Neural progenitor cell (in vitro differentiated cells): ENCODE measurements around the gene SHROOM3. TPM values are rescaled to one million over a fixed set of nuclear protein-coding genes. Genes with fewer than 3 reads are reported as not detected.
"Not testable (repeated sequence)": the region's sequence is repeated elsewhere in the genome, so short reads cannot be mapped to it uniquely, and the experiment has no call there.

Experiments used
- DNase-seq: peaks from one replicate; pipeline ENCODE4 v3.0.0-alpha.2; 2016; ENCODE audit warnings: low spot score
- H2AFZ ChIP-seq: fragments of 200-600 bp; sonication (generic); replicated peaks from 2 replicates; pipeline ENCODE4 v1.6.1; 2016; ENCODE audit warnings: antibody characterized with exemption
- H3F3A ChIP-seq: fragments of 200-600 bp; sonication (generic); 2 replicates; pipeline ENCODE4 v1.6.1; 2016; ENCODE audit warnings: antibody characterized with exemption, low read depth
- H3K27ac ChIP-seq: fragments of 200-600 bp; sonication (generic); 2 replicates; pipeline ENCODE4 v1.5.1; 2016; ENCODE audit warnings: mild to moderate bottlenecking
- H3K27me3 ChIP-seq: fragments of 200-600 bp; sonication (generic); 2 replicates; pipeline ENCODE4 v1.6.1; 2016; ENCODE audit warnings: mild to moderate bottlenecking, moderate library complexity
- H3K36me3 ChIP-seq: fragments of 200-600 bp; sonication (generic); 2 replicates; pipeline ENCODE4 v1.5.1; 2016
- H3K4me1 ChIP-seq: fragments of 200-600 bp; sonication (generic); 2 replicates; pipeline ENCODE4 v1.6.1; 2016; ENCODE audit warnings: mixed run types
- H3K4me2 ChIP-seq: fragments of 200-600 bp; sonication (generic); 2 replicates; pipeline ENCODE4 v1.6.1; 2016
- H3K4me3 ChIP-seq: fragments of 200-600 bp; sonication (generic); 2 replicates; pipeline ENCODE4 v1.5.1; 2016
- H3K79me2 ChIP-seq: fragments of 200-600 bp; sonication (generic); 2 replicates; pipeline ENCODE4 v1.6.1; 2016; ENCODE audit warnings: low read depth
- H3K9ac ChIP-seq: fragments of 200-600 bp; sonication (generic); 2 replicates; pipeline ENCODE4 v1.6.1; 2016
- H3K9me3 ChIP-seq: fragments of 200-600 bp; sonication (generic); 2 replicates; pipeline ENCODE4 v1.5.1; 2016; ENCODE audit warnings: low read depth
- H4K20me1 ChIP-seq: fragments of 200-600 bp; sonication (generic); 2 replicates; pipeline ENCODE4 v1.6.1; 2016; ENCODE audit warnings: low read depth
- H3K27ac Mint-ChIP-seq: 3 replicates; pipeline ENCODE4 v1.8.0; 2021; ENCODE audit warnings: mixed read lengths
- H3K27me3 Mint-ChIP-seq: 2 replicates; pipeline ENCODE4 v1.8.0; 2022; ENCODE audit warnings: low read depth, mild to moderate bottlenecking, inconsistent platforms, moderate library complexity, mixed read lengths; ENCODE audit not compliant: insufficient read depth
- H3K36me3 Mint-ChIP-seq: 3 replicates; pipeline ENCODE4 v1.8.0; 2021; ENCODE audit warnings: mixed read lengths
- H3K4me1 Mint-ChIP-seq: 3 replicates; pipeline ENCODE4 v1.8.0; 2021; ENCODE audit warnings: mixed read lengths
- H3K4me3 Mint-ChIP-seq: 3 replicates; pipeline ENCODE4 v1.8.0; 2021; ENCODE audit warnings: mild to moderate bottlenecking, moderate library complexity, mixed read lengths
- H3K9me3 Mint-ChIP-seq: 3 replicates; pipeline ENCODE4 v1.8.0; 2020; ENCODE audit warnings: mixed read lengths
- CTCF ChIP-seq: fragments of 200-600 bp; sonication (generic); IDR thresholded peaks from 2 replicates; pipeline ENCODE4 v1.5.1; 2017; ENCODE audit warnings: antibody characterized with exemption, mild to moderate bottlenecking
- EZH2 ChIP-seq: fragments of 200-600 bp; sonication (generic); IDR thresholded peaks from 2 replicates; pipeline ENCODE4 v1.6.1; 2017; ENCODE audit warnings: antibody characterized with exemption, mild to moderate bottlenecking, moderate library complexity
- EZH2phosphoT487 ChIP-seq: fragments of 200-600 bp; sonication (generic); IDR thresholded peaks from 2 replicates; pipeline ENCODE4 v1.6.1; 2017; ENCODE audit warnings: antibody characterized with exemption
- total RNA-seq: library from RNA; depleted of rRNA; stranded (reverse); fragments of >200 nt; gene quantifications from 2 replicates; pipeline ENCODE4 v1.2.3, GENCODE V29; 2015; ENCODE audit warnings: low replicate concordance

The SHROOM3 gene
- total RNA-seq, 1 donor from 2014 or later: 36.6 TPM

DNA sequence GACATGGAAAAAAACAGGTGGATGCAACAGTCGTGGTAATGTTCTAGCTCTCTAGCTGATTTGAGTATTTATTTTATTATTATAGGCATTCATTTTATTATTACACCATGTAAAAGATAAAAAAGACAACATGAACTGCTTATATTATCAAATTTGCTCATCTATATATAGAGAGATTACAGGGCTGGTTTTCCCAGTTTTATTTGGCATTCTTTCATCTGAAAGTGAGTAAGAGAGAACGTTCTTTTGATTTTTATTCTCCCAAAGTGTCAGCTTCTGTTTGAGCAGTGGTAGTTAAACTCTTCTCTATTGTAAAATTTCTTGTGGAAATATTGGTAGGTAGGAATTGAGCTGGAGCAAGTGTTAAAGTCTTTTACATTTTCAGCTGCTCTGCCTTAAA, 283.0 kb downstream of the SHROOM3 start:
- Mint-ChIP-seq H3K4me1 (peaks cover 28% of the 10 kb centered on the region), H3K36me3 (peaks cover 35% of the 10 kb centered on the region), H3K4me3 (no peak overlapping the region), H3K9me3 (no peaks in the 10 kb centered on the region), H3K27ac (no peak overlapping the region), H3K27me3 (no peaks in the 10 kb centered on the region)
- H2AFZ ChIP-seq: no peak overlapping the region
- H3K27me3 ChIP-seq: no peaks in the 10 kb centered on the region
- no peak overlapping the region for H3K4me3 ChIP-seq
- no peak for DNase-seq
- TF ChIP-seq EZH2 (no peak), EZH2phosphoT487 (no peak)
- peaks cover 52% of the 10 kb centered on the region for H4K20me1 ChIP-seq
- no peak overlapping the region for H3K4me2 ChIP-seq
- H3K9me3 ChIP-seq: no peaks in the 10 kb centered on the region
- peaks cover 3% of the 10 kb centered on the region for H3F3A ChIP-seq
- H3K27ac ChIP-seq: no peak overlapping the region
- no peak overlapping the region for H3K9ac ChIP-seq
- H3K4me1 ChIP-seq: peaks cover 18% of the 10 kb centered on the region
- peaks cover 69% of the 10 kb centered on the region for H3K79me2 ChIP-seq
- H3K36me3 ChIP-seq: no peaks in the 10 kb centered on the region

DNA sequence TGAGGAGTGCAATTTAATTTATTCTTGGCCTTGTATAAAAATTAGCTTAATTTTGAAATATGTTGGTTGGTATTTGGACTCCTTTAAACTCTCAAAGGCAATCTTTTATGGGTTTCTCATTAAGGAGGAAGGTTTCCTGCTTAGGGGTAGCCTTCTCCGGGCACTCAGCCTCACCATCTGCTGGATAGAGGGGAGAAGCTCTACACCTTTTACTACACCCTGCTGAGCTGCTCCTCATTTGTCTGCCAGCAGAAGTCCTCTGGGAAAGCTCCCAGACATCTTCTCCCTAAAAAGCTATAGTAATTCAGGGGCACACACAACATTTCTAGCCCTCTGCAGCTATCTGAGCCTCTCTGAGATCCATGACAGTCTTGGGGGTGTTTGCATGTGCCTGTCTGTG, 283.8 kb downstream of the SHROOM3 start:
- Mint-ChIP-seq H3K27me3 (no peaks in the 10 kb centered on the region), H3K36me3 (peaks cover 35% of the 10 kb centered on the region), H3K4me3 (no peak overlapping the region), H3K4me1 (peaks cover 36% of the 10 kb centered on the region), H3K9me3 (no peaks in the 10 kb centered on the region), H3K27ac (no peak overlapping the region)
- peak; percentile 15 for DNase-seq
- H3F3A ChIP-seq: peaks cover 3% of the 10 kb centered on the region
- no peak overlapping the region for H3K4me3 ChIP-seq
- peaks cover 51% of the 10 kb centered on the region for H4K20me1 ChIP-seq
- H3K27me3 ChIP-seq: no peaks in the 10 kb centered on the region
- TF ChIP-seq EZH2: no peak
- no peak for TF ChIP-seq CTCF
- no peak for TF ChIP-seq EZH2phosphoT487
- H3K9me3 ChIP-seq: no peaks in the 10 kb centered on the region
- no peak overlapping the region for H3K9ac ChIP-seq
- H3K4me2 ChIP-seq: no peak overlapping the region
- H3K27ac ChIP-seq: no peak overlapping the region
- no peaks in the 10 kb centered on the region for H3K36me3 ChIP-seq
- H3K4me1 ChIP-seq: peaks cover 26% of the 10 kb centered on the region
- H2AFZ ChIP-seq: no peak overlapping the region
- H3K79me2 ChIP-seq: peaks cover 75% of the 10 kb centered on the region

DNA sequence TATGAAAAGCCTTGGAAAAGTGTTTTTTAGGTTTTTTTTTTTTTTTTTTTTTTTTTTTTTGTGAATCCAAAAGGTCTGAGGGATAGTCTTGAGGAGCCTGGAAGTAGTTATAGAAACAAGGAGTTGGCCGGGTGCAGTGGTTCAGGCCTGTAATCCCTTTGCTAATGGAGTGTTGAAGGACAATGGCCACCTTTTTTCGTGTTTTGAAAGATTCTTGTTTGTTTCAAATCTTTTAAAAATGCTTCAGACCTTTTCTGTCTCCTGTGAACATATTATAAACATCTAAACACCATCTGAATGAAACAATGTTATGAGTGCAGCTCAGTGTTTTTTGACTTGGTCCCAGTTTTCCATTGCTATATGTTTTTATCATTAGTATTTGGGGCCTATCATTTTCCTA, 285.1 kb downstream of the SHROOM3 start:
- peaks cover 39% of the 10 kb centered on the region for H3K4me1 ChIP-seq
- H2AFZ ChIP-seq: no peak overlapping the region
- no peak overlapping the region for H3K4me3 ChIP-seq
- no peak overlapping the region for H3K4me3 Mint-ChIP-seq
- peaks cover 82% of the 10 kb centered on the region for H3K79me2 ChIP-seq
- H3K27ac Mint-ChIP-seq: no peak overlapping the region
- H3K36me3 Mint-ChIP-seq: peaks cover 33% of the 10 kb centered on the region
- no peaks in the 10 kb centered on the region for H3K27me3 Mint-ChIP-seq
- no peak for TF ChIP-seq CTCF
- no peak for TF ChIP-seq EZH2
- no peak for TF ChIP-seq EZH2phosphoT487
- DNase-seq: no peak
- no peak overlapping the region for H3K4me2 ChIP-seq
- H3K27ac ChIP-seq: no peak overlapping the region
- H3K36me3 ChIP-seq: no peaks in the 10 kb centered on the region
- H3K9me3 Mint-ChIP-seq: no peaks in the 10 kb centered on the region
- H3F3A ChIP-seq: peaks cover 3% of the 10 kb centered on the region
- H3K9me3 ChIP-seq: no peaks in the 10 kb centered on the region
- peaks cover 51% of the 10 kb centered on the region for H4K20me1 ChIP-seq
- no peaks in the 10 kb centered on the region for H3K27me3 ChIP-seq
- peaks cover 47% of the 10 kb centered on the region for H3K4me1 Mint-ChIP-seq
- H3K9ac ChIP-seq: no peak overlapping the region

DNA sequence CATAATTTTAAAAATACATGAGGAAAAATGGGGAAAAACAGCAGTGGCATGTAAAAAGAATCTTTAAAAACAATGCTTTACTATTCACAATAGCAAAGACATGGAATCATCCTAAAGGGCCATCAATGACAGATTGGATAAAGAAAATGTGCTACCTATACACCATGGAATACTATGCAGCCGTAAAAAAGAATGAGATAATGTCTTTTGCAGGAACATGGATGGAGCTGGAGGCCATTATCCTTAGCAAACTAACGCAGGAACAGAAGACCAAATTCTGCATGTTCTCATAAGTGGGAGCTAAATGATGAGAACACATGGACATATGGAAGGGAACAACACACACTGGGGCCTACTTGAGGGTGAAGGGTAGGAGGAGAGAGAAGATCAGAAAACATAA, 287.1 kb downstream of the SHROOM3 start:
- H3K27me3 Mint-ChIP-seq, H3K36me3 ChIP-seq, H3K27me3 ChIP-seq, H3K4me2 ChIP-seq, H3K27ac Mint-ChIP-seq, H3K9me3 Mint-ChIP-seq, H3K9me3 ChIP-seq, H3K27ac ChIP-seq, H3K4me3 Mint-ChIP-seq, DNase-seq, H3K9ac ChIP-seq, H3F3A ChIP-seq, H3K4me3 ChIP-seq, H2AFZ ChIP-seq: not testable (repeated sequence)
- peaks cover 34% of the 10 kb centered on the region for H3K36me3 Mint-ChIP-seq
- H3K4me1 ChIP-seq: peaks cover 40% of the 10 kb centered on the region
- H4K20me1 ChIP-seq: peaks cover 33% of the 10 kb centered on the region
- peaks cover 70% of the 10 kb centered on the region for H3K79me2 ChIP-seq
- H3K4me1 Mint-ChIP-seq: peaks cover 45% of the 10 kb centered on the region
